K562 (cell line): ENCODE data around the gene TSC22D3. TPM values are rescaled to one million over a fixed set of nuclear protein-coding genes. Genes with fewer than 3 reads are reported as not detected.
"Not testable (repeated sequence)": the region's sequence is repeated elsewhere in the genome, so short reads cannot be mapped to it uniquely, and the experiment has no call there.

Experiments used
- ATAC-seq: fragments of 200-7000 bp; cut with Tn5 transposase; 3 replicates; pipeline ENCODE4 v1.9.1; 2020; ENCODE audit warnings: moderate library complexity
- BruUV-seq: library from RNA; stranded (reverse); fragments of 400-500 nt; replicated peaks from 2 replicates; lab custom pipeline; 2021; lab: Mats Ljungman, UMichigan
- CTCF ChIA-PET: fragments of 300-600 bp; formaldehyde crosslinking; extraction: SDS; loops from one replicate; lab custom pipeline; 2021; ENCODE audit warnings: low intra/inter-chr PET ratio; lab: Yijun Ruan, JAX
- POLR2A ChIA-PET: fragments of 300-600, 350-650 bp; sonication (Branson Sonifier 250); formaldehyde crosslinking; extraction: SDS; loops from one replicate; lab custom pipeline; 2021; ENCODE audit warnings: antibody characterized with exemption, inconsistent platforms; lab: Yijun Ruan, JAX
- DNase-seq, 4 experiments: peaks; one replicate each; pipeline versions ENCODE4 v3.0.0 to v3.0.0-alpha.2; 2011 to 2018; ENCODE audit warnings: low spot score in 3 of 4, mixed read lengths in 3 of 4; ENCODE audit errors: extremely low read depth in 1 of 4
- FAIRE-seq: peaks from 2 replicates; lab custom pipeline; 2011; peaks lifted over from hg19 to GRCh38; lab: Jason Lieb, UNC
- H2AFZ ChIP-seq: 2 replicates; pipeline ENCODE4 v1.6.0; 2011; ENCODE audit warnings: low read depth, low read length, control low read depth, inconsistent platforms
- H3K27ac ChIP-seq: fragments of 200-600 bp; 3 replicates; pipeline ENCODE4 v1.8.0; 2011; ENCODE audit warnings: low read depth, mild to moderate bottlenecking, control low read depth, inconsistent platforms, low read length, moderate library complexity, mixed read lengths; ENCODE audit errors: extremely low read depth
- H3K27me3 ChIP-seq, 2 experiments: fragments of 300-600 bp in 1 of 2; 2 replicates in 1 of 2; 3 replicates in 1 of 2; pipeline versions ENCODE4 v1.6.0 to v1.8.0; 2011; ENCODE audit warnings: inconsistent platforms in 2 of 2, low read length in 2 of 2, mild to moderate bottlenecking in 1 of 2, mixed read lengths in 1 of 2, moderate library complexity in 1 of 2; ENCODE audit not compliant: control insufficient read depth in 2 of 2, insufficient read depth in 2 of 2
- H3K36me3 ChIP-seq: fragments of 300-600 bp; 3 replicates; pipeline ENCODE4 v1.8.0; 2011; ENCODE audit warnings: mild to moderate bottlenecking, low read length, inconsistent platforms; ENCODE audit not compliant: control insufficient read depth, insufficient read depth
- H3K4me1 ChIP-seq, 2 experiments: fragments of 200-600 bp in 1 of 2; replicated peaks in 1 of 2; 2 replicates in 1 of 2; 3 replicates in 1 of 2; pipeline versions ENCODE4 v1.5.1 to v1.8.0; 2011; ENCODE audit warnings: inconsistent platforms in 2 of 2, low read length in 2 of 2, mild to moderate bottlenecking in 1 of 2, mixed read lengths in 1 of 2, moderate library complexity in 1 of 2; ENCODE audit not compliant: control insufficient read depth in 2 of 2, insufficient read depth in 2 of 2
- H3K4me2 ChIP-seq: 2 replicates; pipeline ENCODE4 v1.6.1; 2011; ENCODE audit warnings: low read length, control low read depth, inconsistent platforms, mixed read lengths; ENCODE audit not compliant: insufficient read depth
- H3K4me3 ChIP-seq: fragments of 200-600 bp; sonication (generic), shearing (Covaris generic); 2 replicates; pipeline ENCODE4 v1.5.1; 2016; ENCODE audit warnings: control low read depth, inconsistent platforms
- H3K79me2 ChIP-seq: fragments of 200-600 bp; 3 replicates; pipeline ENCODE4 v1.8.0; 2011; ENCODE audit warnings: low read length, inconsistent platforms; ENCODE audit not compliant: control insufficient read depth, insufficient read depth
- H3K9ac ChIP-seq, 2 experiments: 2 replicates each; pipeline versions ENCODE4 v1.6.0 to v1.6.1; 2011; ENCODE audit warnings: low read depth in 2 of 2, low read length in 2 of 2, control low read depth in 1 of 2, inconsistent platforms in 1 of 2, mild to moderate bottlenecking in 1 of 2, mixed read lengths in 1 of 2; ENCODE audit not compliant: insufficient read depth in 1 of 2
- H3K9me1 ChIP-seq: one replicate; pipeline ENCODE4 v1.6.0; 2011; ENCODE audit warnings: inconsistent platforms, mild to moderate bottlenecking, low read length, moderate library complexity; ENCODE audit not compliant: control insufficient read depth, insufficient read depth
- H3K9me3 ChIP-seq: replicated peaks from 2 replicates; pipeline ENCODE4 v1.5.1; 2011; ENCODE audit warnings: low read depth, low read length, inconsistent platforms; ENCODE audit not compliant: control insufficient read depth, insufficient read depth
- H4K20me1 ChIP-seq: replicated peaks from 2 replicates; pipeline ENCODE4 v1.6.1; 2011; ENCODE audit warnings: low read length, inconsistent platforms, mixed read lengths; ENCODE audit not compliant: control insufficient read depth, insufficient read depth
- ARID1B ChIP-seq: fragments of 450-650 bp; IDR thresholded peaks from 2 replicates; pipeline ENCODE4 v1.6.1; 2016; ENCODE audit warnings: antibody characterized with exemption, mild to moderate bottlenecking, inconsistent platforms
- CREM ChIP-seq: IDR thresholded peaks from 2 replicates; pipeline ENCODE4 v1.6.1; 2014; ENCODE audit warnings: antibody characterized with exemption, low read depth
- FOXP1 ChIP-seq: sonication (generic); formaldehyde crosslinking; IDR thresholded peaks from 2 replicates; pipeline ENCODE4 v1.8.0; 2022; ENCODE audit warnings: mild to moderate bottlenecking, missing genetic modification reagents
- GTF2F1 ChIP-seq: IDR thresholded peaks from 2 replicates; pipeline ENCODE4 v1.6.1; 2011; ENCODE audit warnings: low read depth, low read length, improper control_type of control experiment
- MCM7 ChIP-seq, 2 experiments: fragments of 450-650 bp; IDR thresholded peaks; 2 replicates each; pipeline ENCODE4 v1.6.1; 2016 to 2018
- POLR2B ChIP-seq: fragments of 450-650 bp; IDR thresholded peaks from 2 replicates; pipeline ENCODE4 v1.6.1; 2018; ENCODE audit warnings: low read depth; ENCODE audit not compliant: partially characterized antibody
- POLR2H ChIP-seq: IDR thresholded peaks from 2 replicates; pipeline ENCODE4 v1.6.1; 2016; ENCODE audit warnings: missing genetic modification characterization, low read depth, mild to moderate bottlenecking, control low read depth, missing compliant biosample characterization, moderate library complexity
- STAG1 ChIP-seq: sonication (generic); formaldehyde crosslinking; IDR thresholded peaks from 2 replicates; pipeline ENCODE4 v1.5.0; 2020; ENCODE audit warnings: missing genetic modification reagents, borderline replicate concordance
- U2AF1 ChIP-seq: fragments of 200-400 bp; formaldehyde crosslinking; optimal IDR thresholded peaks from 2 replicates; pipeline ENCODE3; 2017; ENCODE audit warnings: mild to moderate bottlenecking, low read depth, low read length, moderate library complexity
- ZNF445 ChIP-seq: fragments of 250-450 bp; sonication (Bioruptor Pico); IDR thresholded peaks from 2 replicates; pipeline ENCODE4 v1.4.0; 2020; ENCODE audit warnings: low read depth, mild to moderate bottlenecking, moderate library complexity
- WGBS: fragments of 100-300 bp; shearing (Covaris generic); methylation state at CpG from one replicate; pipeline ENCODE4 v1.1.6; 2016; ENCODE audit warnings: low coverage, mixed read lengths; ENCODE audit not compliant: insufficient coverage; ENCODE audit errors: missing lambda C conversion rate; 5-methylcytosine and 5-hydroxymethylcytosine counted together
- in situ Hi-C: fragments of 300-500 bp; cut with MboI; formaldehyde crosslinking; loops from 4 replicates; pipeline ENCODE4 v1.15.0; 2018; ENCODE audit warnings: inconsistent platforms, mixed read lengths
- intact Hi-C: fragments of 100-400 bp; cut with micrococcal nuclease; formaldehyde crosslinking; loops from 2 replicates; pipeline ENCODE4 v1.14.2; 2022
- polyA plus RNA-seq, 8 experiments: library from polyadenylated mRNA; depleted of rRNA in 4 of 8; stranded (reverse) in 5 of 8; unstranded in 3 of 8; fragments of >200 nt; fragmentation: Nextera tagmentation in 2 of 8; fragmentation: Illumina TruSeq in 1 of 8; extraction: Ambion mirVana in 2 of 8; extraction: Trizol in 1 of 8; gene quantifications; 2 replicates each; pipeline versions ENCODE4 v1.2.1 to v1.2.3, GENCODE V29; 2011 to 2014; ENCODE audit warnings: inconsistent platforms in 1 of 8, missing spikeins in 1 of 8
- total RNA-seq, 7 experiments: library from RNA; depleted of rRNA in 6 of 7; stranded (reverse); fragments of >200 nt in 6 of 7; fragmentation: Illumina TruSeq in 2 of 7; extraction: Trizol in 2 of 7; gene quantifications; 2 replicates each; pipeline versions ENCODE4 v1.2.1 to v1.2.3, GENCODE V29; 2011 to 2021; ENCODE audit warnings: low replicate concordance in 1 of 7
- TF ChIP-seq, protein P1 (sequence below): fragments of 450-650 bp; formaldehyde crosslinking; IDR thresholded peaks from 2 replicates; pipeline ENCODE4 v1.4.0; 2020; ENCODE audit warnings: mild to moderate bottlenecking, moderate library complexity
- TF ChIP-seq, protein P2 (sequence below): sonication (generic); formaldehyde crosslinking; IDR thresholded peaks from 2 replicates; pipeline ENCODE4 v1.8.1; 2023; ENCODE audit warnings: mild to moderate bottlenecking, missing genetic modification reagents
- TF ChIP-seq, protein P3 (sequence below), 2 experiments: fragments of 450-650 bp; conservative IDR thresholded peaks; 2 replicates each; pipeline ENCODE4 v1.6.1; 2017; ENCODE audit warnings: mild to moderate bottlenecking in 2 of 2, moderate library complexity in 2 of 2
- TF ChIP-seq, protein P4 (sequence below): fragments of 200-800 bp; sonication (Bioruptor generic); IDR thresholded peaks from 2 replicates; pipeline ENCODE4 v1.6.1; 2017; ENCODE audit warnings: missing genetic modification characterization, missing compliant biosample characterization

Gene TSC22D3
- total and polyA plus RNA-seq, 9 of the 15 experiments (the other 6 are each of a cell fraction or from before 2014, with no cell fraction given) = 0.48 to 3.0 (median 0.87) TPM

DNA sequence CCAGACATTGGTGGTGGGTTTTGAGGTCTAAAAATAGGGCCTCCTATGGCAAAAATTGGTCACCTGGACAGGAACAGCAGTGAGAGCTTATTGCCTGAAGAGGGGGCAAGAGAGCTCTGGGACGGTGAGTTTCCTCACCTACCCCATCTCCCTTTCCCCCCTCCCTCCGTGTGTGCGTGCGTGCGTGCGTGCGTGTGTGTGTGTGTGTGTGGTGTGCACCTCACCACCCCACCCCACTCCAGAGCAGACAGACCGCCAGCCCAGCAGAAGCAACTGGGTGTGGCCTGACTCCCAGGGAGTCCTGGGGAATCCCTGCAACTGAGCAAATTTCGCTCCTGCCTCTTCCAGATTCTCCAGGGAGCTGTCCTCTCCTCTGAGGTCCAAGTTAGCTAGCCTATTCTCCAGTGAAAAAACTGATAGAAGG, 102.6 kb downstream of the TSC22D3 start (continued):
- TF ChIP-seq ZNF445 = no peak
- peak; percentile 66 for TF ChIP-seq CREM
- TF ChIP-seq U2AF1 = no peak
- TF ChIP-seq, protein P1, sequence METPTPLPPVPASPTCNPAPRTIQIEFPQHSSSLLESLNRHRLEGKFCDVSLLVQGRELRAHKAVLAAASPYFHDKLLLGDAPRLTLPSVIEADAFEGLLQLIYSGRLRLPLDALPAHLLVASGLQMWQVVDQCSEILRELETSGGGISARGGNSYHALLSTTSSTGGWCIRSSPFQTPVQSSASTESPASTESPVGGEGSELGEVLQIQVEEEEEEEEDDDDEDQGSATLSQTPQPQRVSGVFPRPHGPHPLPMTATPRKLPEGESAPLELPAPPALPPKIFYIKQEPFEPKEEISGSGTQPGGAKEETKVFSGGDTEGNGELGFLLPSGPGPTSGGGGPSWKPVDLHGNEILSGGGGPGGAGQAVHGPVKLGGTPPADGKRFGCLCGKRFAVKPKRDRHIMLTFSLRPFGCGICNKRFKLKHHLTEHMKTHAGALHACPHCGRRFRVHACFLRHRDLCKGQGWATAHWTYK (CRISPR knock-in tag) = 0 out of 2 replicates have a peak, but pooled peaks have one; percentile 17
- TF ChIP-seq, protein P2, sequence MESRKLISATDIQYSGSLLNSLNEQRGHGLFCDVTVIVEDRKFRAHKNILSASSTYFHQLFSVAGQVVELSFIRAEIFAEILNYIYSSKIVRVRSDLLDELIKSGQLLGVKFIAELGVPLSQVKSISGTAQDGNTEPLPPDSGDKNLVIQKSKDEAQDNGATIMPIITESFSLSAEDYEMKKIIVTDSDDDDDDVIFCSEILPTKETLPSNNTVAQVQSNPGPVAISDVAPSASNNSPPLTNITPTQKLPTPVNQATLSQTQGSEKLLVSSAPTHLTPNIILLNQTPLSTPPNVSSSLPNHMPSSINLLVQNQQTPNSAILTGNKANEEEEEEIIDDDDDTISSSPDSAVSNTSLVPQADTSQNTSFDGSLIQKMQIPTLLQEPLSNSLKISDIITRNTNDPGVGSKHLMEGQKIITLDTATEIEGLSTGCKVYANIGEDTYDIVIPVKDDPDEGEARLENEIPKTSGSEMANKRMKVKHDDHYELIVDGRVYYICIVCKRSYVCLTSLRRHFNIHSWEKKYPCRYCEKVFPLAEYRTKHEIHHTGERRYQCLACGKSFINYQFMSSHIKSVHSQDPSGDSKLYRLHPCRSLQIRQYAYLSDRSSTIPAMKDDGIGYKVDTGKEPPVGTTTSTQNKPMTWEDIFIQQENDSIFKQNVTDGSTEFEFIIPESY = no peak
- TF ChIP-seq STAG1 (CRISPR knock-in tag) = no peak
- no peak for TF ChIP-seq MCM7 (IDR thresholded peaks at IDR 0.05)
- no peak for TF ChIP-seq FOXP1 (CRISPR knock-in tag)
- TF ChIP-seq ARID1B = peak; percentile 31
- TF ChIP-seq, protein P3, sequence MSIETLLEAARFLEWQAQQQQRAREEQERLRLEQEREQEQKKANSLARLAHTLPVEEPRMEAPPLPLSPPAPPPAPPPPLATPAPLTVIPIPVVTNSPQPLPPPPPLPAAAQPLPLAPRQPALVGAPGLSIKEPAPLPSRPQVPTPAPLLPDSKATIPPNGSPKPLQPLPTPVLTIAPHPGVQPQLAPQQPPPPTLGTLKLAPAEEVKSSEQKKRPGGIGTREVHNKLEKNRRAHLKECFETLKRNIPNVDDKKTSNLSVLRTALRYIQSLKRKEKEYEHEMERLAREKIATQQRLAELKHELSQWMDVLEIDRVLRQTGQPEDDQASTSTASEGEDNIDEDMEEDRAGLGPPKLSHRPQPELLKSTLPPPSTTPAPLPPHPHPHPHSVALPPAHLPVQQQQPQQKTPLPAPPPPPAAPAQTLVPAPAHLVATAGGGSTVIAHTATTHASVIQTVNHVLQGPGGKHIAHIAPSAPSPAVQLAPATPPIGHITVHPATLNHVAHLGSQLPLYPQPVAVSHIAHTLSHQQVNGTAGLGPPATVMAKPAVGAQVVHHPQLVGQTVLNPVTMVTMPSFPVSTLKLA (conservative IDR thresholded peaks at IDR 0.05) = peak in 1 of 2 experiments; percentile 57; a peak in 3 of 4 replicates
- no peak for TF ChIP-seq POLR2H (tag)
- TF ChIP-seq, protein P4, sequence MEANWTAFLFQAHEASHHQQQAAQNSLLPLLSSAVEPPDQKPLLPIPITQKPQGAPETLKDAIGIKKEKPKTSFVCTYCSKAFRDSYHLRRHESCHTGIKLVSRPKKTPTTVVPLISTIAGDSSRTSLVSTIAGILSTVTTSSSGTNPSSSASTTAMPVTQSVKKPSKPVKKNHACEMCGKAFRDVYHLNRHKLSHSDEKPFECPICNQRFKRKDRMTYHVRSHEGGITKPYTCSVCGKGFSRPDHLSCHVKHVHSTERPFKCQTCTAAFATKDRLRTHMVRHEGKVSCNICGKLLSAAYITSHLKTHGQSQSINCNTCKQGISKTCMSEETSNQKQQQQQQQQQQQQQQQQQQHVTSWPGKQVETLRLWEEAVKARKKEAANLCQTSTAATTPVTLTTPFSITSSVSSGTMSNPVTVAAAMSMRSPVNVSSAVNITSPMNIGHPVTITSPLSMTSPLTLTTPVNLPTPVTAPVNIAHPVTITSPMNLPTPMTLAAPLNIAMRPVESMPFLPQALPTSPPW = peak; percentile 88
- TF ChIP-seq GTF2F1 = no peak
- no peak for TF ChIP-seq POLR2B

DNA sequence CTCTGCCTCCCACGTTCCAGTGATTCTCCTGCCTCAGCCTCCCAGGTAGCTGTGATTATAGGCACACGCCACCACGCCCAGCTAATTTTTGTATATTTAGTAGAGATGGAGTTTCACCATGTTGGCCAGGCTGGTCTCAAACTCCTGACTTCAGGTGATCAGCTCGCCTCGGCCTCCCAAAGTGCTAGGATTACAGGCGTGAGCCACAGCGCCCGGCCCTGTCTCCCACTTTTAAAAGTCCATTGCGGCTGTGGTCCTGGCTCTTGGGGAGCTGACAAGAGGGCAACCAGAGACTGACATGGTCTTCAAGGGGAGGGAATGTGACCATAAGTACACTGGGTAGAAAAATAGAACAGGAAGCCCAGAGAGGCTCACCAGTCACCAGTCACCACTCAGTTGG, 104.3 kb downstream of the TSC22D3 start:
- POLR2A ChIA-PET = interaction anchor here (0.6 kb wide), 1 partner anchor 10 kb away, joined by 3 read pairs; no protein-coding TSS in a partner anchor
- FAIRE-seq, H3K27ac ChIP-seq, ATAC-seq, H3K9ac ChIP-seq, H2AFZ ChIP-seq, H4K20me1 ChIP-seq, DNase-seq, H3K9me1 ChIP-seq, H3K9me3 ChIP-seq, in situ Hi-C loops, BruUV-seq, H3K27me3 ChIP-seq, H3K36me3 ChIP-seq, H3K4me2 ChIP-seq, H3K4me3 ChIP-seq: not testable (repeated sequence)
- CTCF ChIA-PET = interaction anchor here (1.1 kb wide), 1 partner anchor 11 kb away, joined by 3 read pairs; no protein-coding TSS in a partner anchor
- H3K79me2 ChIP-seq = peaks cover 15% of the 10 kb centered on the region
- H3K4me1 ChIP-seq = peaks cover 9 to 28% of the 10 kb centered on the region in 2 experiments; a peak in 4 of 5 replicates
- intact Hi-C loops = loop anchor here (5.0 to 10.0 kb wide), 2 partner anchors 61 to 404 kb away; no protein-coding TSS in a partner anchor
- whole genome bisulfite sequencing = 86% methylated on average over 7 of the region's 9 CpGs
